ENCODE data around the gene CPA2.
"Not testable (repeated sequence)": the region's sequence is repeated elsewhere in the genome, so short reads cannot be mapped to it uniquely, and the experiment has no call there.

GRCh38 chr7:130224923-130225322 is 41.7 kb upstream of the CPA2 start:
- not testable (repeated sequence) for TF ChIP-seq EZH2 (IDR thresholded peaks at IDR 0.05); POLR2AphosphoS5 (IDR thresholded peaks at IDR 0.05; ENCODE audit: borderline replicate concordance, low read depth, low read length)
